Cardiac muscle cell (in vitro differentiated cells and primary cell): ENCODE results near the gene ZSWIM6. TPM values are rescaled to one million over a fixed set of nuclear protein-coding genes. Genes with fewer than 3 reads are reported as not detected.

Experiments used
- DNase-seq, 2 donors: peaks; one replicate each; pipeline versions ENCODE4 v3.0.0 to v3.0.0-alpha.2; 2010 to 2017; ENCODE audit warnings: low read depth in 1 of 2, low spot score in 1 of 2
- H3K27ac ChIP-seq: fragments of 200-600 bp; sonication (generic); 2 replicates; pipeline ENCODE4 v1.5.1; 2016
- H3K27me3 ChIP-seq: fragments of 200-600 bp; sonication (generic); 2 replicates; pipeline ENCODE4 v1.6.0; 2016; ENCODE audit warnings: control low read depth
- H3K36me3 ChIP-seq: fragments of 200-600 bp; sonication (generic); 2 replicates; pipeline ENCODE4 v1.5.1; 2016; ENCODE audit warnings: control low read depth
- H3K4me1 ChIP-seq: fragments of 200-600 bp; sonication (generic); 2 replicates; pipeline ENCODE4 v1.8.1; 2017; ENCODE audit warnings: low read depth, mild to moderate bottlenecking, mixed run types
- H3K4me3 ChIP-seq: fragments of 200-600 bp; sonication (generic); 2 replicates; pipeline ENCODE4 v1.5.1; 2016; ENCODE audit warnings: mild to moderate bottlenecking
- H3K9me3 ChIP-seq: fragments of 200-600 bp; sonication (generic); 2 replicates; pipeline ENCODE4 v1.5.1; 2017; ENCODE audit warnings: low read depth, mild to moderate bottlenecking, control low read depth
- CTCF ChIP-seq: IDR thresholded peaks from 2 replicates; pipeline ENCODE4 v1.5.1; 2012; ENCODE audit warnings: low read depth, mild to moderate bottlenecking, low read length
- polyA plus RNA-seq: library from polyadenylated mRNA; unstranded; fragments of >200 nt; fragmentation: Nextera tagmentation; extraction: Ambion mirVana; gene quantifications from 2 replicates; pipeline ENCODE4 v1.2.1, GENCODE V29; 2016
- total RNA-seq: library from RNA; depleted of rRNA; stranded (reverse); fragments of >200 nt; gene quantifications from 2 replicates; pipeline ENCODE4 v1.2.3, GENCODE V29; 2016

ZSWIM6 gene
- total and polyA plus RNA-seq, 2 experiments from 2014 or later, result 3.4 to 8.3 TPM

DNA sequence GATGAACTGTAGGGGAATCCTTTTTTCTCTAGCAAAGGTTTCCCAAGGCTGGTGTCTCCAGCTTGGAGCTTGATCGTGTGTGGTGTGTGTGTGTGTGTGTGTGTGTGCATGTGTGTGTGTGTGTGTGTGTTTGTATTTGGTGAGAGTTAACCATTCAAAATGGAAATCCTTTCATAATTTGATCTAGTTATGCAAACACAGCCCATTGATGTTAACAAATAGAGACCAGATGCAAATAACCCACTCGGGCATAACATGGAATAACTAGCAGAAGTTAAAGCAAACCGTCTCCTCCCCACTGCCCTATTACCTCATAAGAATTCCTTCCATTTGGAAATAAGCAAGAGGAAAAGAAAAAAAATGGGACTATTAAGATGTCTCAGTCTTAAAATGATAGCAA lies 24.9 kb upstream of the ZSWIM6 start:
- no peaks in the 10 kb centered on the region for H3K9me3 ChIP-seq
- H3K27ac ChIP-seq, result no peak overlapping the region
- H3K36me3 ChIP-seq, result no peaks in the 10 kb centered on the region
- H3K27me3 ChIP-seq, result no peaks in the 10 kb centered on the region
- no peak for TF ChIP-seq CTCF
- no peaks in the 10 kb centered on the region for H3K4me1 ChIP-seq
- H3K4me3 ChIP-seq, result no peak overlapping the region
- no peak for DNase-seq

GRCh38 chr5:61307611-61308010 lies 24.4 kb upstream of the ZSWIM6 start:
- H3K4me1 ChIP-seq, result no peaks in the 10 kb centered on the region
- H3K27me3 ChIP-seq, result no peaks in the 10 kb centered on the region
- no peak overlapping the region for H3K27ac ChIP-seq
- no peak overlapping the region for H3K4me3 ChIP-seq
- H3K9me3 ChIP-seq, result no peaks in the 10 kb centered on the region
- H3K36me3 ChIP-seq, result no peaks in the 10 kb centered on the region
- TF ChIP-seq CTCF, result no peak
- no peak for DNase-seq

GRCh38 chr5:61308712-61309111 lies 23.3 kb upstream of the ZSWIM6 start:
- Histone ChIP-seq H3K4me1 (no peaks in the 10 kb centered on the region), H3K27ac (no peak overlapping the region), H3K36me3 (no peaks in the 10 kb centered on the region), H3K9me3 (no peaks in the 10 kb centered on the region), H3K4me3 (no peak overlapping the region), H3K27me3 (no peaks in the 10 kb centered on the region)
- peak in 1 of 2 donors; percentile 33 for DNase-seq
- no peak for TF ChIP-seq CTCF

GRCh38 chr5:61309115-61309514 lies 22.9 kb upstream of the ZSWIM6 start:
- no peak for TF ChIP-seq CTCF
- Histone ChIP-seq H3K27me3 (no peaks in the 10 kb centered on the region), H3K4me3 (no peak overlapping the region), H3K4me1 (no peaks in the 10 kb centered on the region), H3K36me3 (no peaks in the 10 kb centered on the region), H3K27ac (no peak overlapping the region), H3K9me3 (no peaks in the 10 kb centered on the region)
- no peak for DNase-seq

- no peaks in the 10 kb centered on the region for H3K4me1 ChIP-seq
- no peaks in the 10 kb centered on the region for H3K9me3 ChIP-seq
- H3K27ac ChIP-seq, result no peak overlapping the region
- H3K27me3 ChIP-seq, result no peaks in the 10 kb centered on the region
- H3K36me3 ChIP-seq, result no peaks in the 10 kb centered on the region
- no peak overlapping the region for H3K4me3 ChIP-seq
- TF ChIP-seq CTCF, result no peak
- DNase-seq, result no peak
Measured at GRCh38 chr5:61311056-61311610, 20.9 kb upstream of the ZSWIM6 start.
